Nephron progenitor cell (in vitro differentiated cells): ENCODE results near the gene PTPRD.

ENCODE experiments used
- DNase-seq: peaks from one replicate; pipeline ENCODE4 v3.0.0; 2021
- H3K27ac Mint-ChIP-seq: 2 replicates; pipeline ENCODE4 v1.8.0; 2021; ENCODE audit warnings: mild to moderate bottlenecking, moderate library complexity, mixed read lengths
- H3K27me3 Mint-ChIP-seq: 2 replicates; pipeline ENCODE4 v1.8.0; 2021; ENCODE audit warnings: mild to moderate bottlenecking, low read depth, mixed read lengths; ENCODE audit not compliant: poor library complexity
- H3K36me3 Mint-ChIP-seq: 2 replicates; pipeline ENCODE4 v1.8.0; 2021; ENCODE audit warnings: low read depth, mixed read lengths
- H3K4me1 Mint-ChIP-seq: 2 replicates; pipeline ENCODE4 v1.8.0; 2021; ENCODE audit warnings: mixed read lengths
- H3K4me3 Mint-ChIP-seq: 2 replicates; pipeline ENCODE4 v1.8.0; 2021; ENCODE audit warnings: mild to moderate bottlenecking, moderate library complexity, mixed read lengths
- H3K9me3 Mint-ChIP-seq: 2 replicates; pipeline ENCODE4 v1.8.0; 2021; ENCODE audit warnings: mild to moderate bottlenecking, moderate library complexity, mixed read lengths
- TF ChIP-seq, protein P1 (sequence below): fragments of 200-600 bp; sonication (generic); IDR thresholded peaks from 2 replicates; pipeline ENCODE4 v1.5.0; 2021; ENCODE audit warnings: antibody characterized with exemption

PTPRD gene

GRCh38 chr9:9620736-9621135 lies 992.1 kb downstream of the PTPRD start:
- H3K9me3 Mint-ChIP-seq: no peaks in the 10 kb centered on the region
- DNase-seq: no peak
- H3K27ac Mint-ChIP-seq: no peak overlapping the region
- H3K36me3 Mint-ChIP-seq: no peaks in the 10 kb centered on the region
- TF ChIP-seq, protein P1, sequence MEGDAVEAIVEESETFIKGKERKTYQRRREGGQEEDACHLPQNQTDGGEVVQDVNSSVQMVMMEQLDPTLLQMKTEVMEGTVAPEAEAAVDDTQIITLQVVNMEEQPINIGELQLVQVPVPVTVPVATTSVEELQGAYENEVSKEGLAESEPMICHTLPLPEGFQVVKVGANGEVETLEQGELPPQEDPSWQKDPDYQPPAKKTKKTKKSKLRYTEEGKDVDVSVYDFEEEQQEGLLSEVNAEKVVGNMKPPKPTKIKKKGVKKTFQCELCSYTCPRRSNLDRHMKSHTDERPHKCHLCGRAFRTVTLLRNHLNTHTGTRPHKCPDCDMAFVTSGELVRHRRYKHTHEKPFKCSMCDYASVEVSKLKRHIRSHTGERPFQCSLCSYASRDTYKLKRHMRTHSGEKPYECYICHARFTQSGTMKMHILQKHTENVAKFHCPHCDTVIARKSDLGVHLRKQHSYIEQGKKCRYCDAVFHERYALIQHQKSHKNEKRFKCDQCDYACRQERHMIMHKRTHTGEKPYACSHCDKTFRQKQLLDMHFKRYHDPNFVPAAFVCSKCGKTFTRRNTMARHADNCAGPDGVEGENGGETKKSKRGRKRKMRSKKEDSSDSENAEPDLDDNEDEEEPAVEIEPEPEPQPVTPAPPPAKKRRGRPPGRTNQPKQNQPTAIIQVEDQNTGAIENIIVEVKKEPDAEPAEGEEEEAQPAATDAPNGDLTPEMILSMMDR: no peak
- H3K4me1 Mint-ChIP-seq: no peaks in the 10 kb centered on the region
- peaks cover 2% of the 10 kb centered on the region for H3K27me3 Mint-ChIP-seq
- no peak overlapping the region for H3K4me3 Mint-ChIP-seq

- Mint-ChIP-seq H3K27ac (no peak overlapping the region), H3K9me3 (no peaks in the 10 kb centered on the region)
Measured at GRCh38 chr9:9615086-9615485, 997.7 kb downstream of the PTPRD start.

GRCh38 chr9:9614607-9615006 lies 998.2 kb downstream of the PTPRD start:
- DNase-seq: no peak
- H3K9me3 Mint-ChIP-seq: no peaks in the 10 kb centered on the region
- TF ChIP-seq, protein P1: no peak
- H3K36me3 Mint-ChIP-seq: no peaks in the 10 kb centered on the region
- H3K27ac Mint-ChIP-seq: no peak overlapping the region
- H3K4me1 Mint-ChIP-seq: no peaks in the 10 kb centered on the region
- H3K27me3 Mint-ChIP-seq: peaks cover 4% of the 10 kb centered on the region
- no peak overlapping the region for H3K4me3 Mint-ChIP-seq

More at GRCh38 chr9:9615086-9615485, 997.7 kb downstream of the PTPRD start:
- DNase-seq: no peak
- no peaks in the 10 kb centered on the region for H3K4me1 Mint-ChIP-seq
- H3K27me3 Mint-ChIP-seq: peaks cover 7% of the 10 kb centered on the region
- TF ChIP-seq, protein P1: no peak
- no peaks in the 10 kb centered on the region for H3K36me3 Mint-ChIP-seq
- H3K4me3 Mint-ChIP-seq: no peak overlapping the region

DNA sequence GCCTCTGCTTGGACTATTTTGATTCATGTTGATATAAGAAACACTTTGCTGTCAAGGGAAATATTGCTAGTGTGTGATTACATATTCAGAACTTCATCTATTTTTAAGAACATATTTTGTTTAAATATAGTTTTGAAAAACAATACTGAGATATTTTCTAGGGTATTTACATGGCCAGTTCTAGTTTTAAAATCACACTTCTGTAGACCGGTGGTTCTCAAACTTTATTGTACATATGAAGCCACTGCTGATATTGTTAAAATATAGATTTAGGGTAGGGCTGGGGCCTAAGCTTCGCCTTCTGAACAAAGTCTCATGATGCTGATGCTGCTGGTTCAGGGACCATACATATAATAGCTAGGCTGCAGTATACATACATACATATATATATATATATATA lies 1000.0 kb downstream of the PTPRD start:
- Mint-ChIP-seq H3K27me3 (peaks cover 4% of the 10 kb centered on the region), H3K27ac (no peak overlapping the region), H3K36me3 (no peaks in the 10 kb centered on the region), H3K9me3 (no peaks in the 10 kb centered on the region), H3K4me3 (no peak overlapping the region), H3K4me1 (no peaks in the 10 kb centered on the region)
- DNase-seq: no peak
- TF ChIP-seq, protein P1: no peak

DNA sequence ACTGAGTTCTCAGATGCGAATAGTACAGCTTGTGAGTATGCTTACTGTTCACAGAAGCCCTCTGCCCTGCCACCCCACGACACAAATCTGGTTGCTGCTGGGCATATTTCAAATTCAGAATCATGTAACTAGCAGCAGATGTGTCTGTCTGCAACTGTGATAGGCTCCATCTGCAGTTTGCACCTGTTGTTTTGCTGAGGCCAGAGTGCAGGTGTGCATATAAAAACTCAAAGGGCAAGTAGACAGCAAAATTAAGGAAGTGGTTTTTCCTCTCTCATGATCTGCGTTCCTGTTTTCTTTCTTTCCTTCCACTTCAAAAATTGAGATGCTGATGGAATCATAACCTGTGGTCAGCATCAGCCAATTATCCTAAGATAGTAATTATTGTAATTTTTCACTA lies 1000.5 kb downstream of the PTPRD start:
- Mint-ChIP-seq H3K9me3 (no peaks in the 10 kb centered on the region), H3K27ac (no peak overlapping the region), H3K27me3 (peaks cover 4% of the 10 kb centered on the region), H3K36me3 (no peaks in the 10 kb centered on the region), H3K4me1 (no peaks in the 10 kb centered on the region), H3K4me3 (no peak overlapping the region)
- DNase-seq: no peak
- TF ChIP-seq, protein P1: no peak

DNA sequence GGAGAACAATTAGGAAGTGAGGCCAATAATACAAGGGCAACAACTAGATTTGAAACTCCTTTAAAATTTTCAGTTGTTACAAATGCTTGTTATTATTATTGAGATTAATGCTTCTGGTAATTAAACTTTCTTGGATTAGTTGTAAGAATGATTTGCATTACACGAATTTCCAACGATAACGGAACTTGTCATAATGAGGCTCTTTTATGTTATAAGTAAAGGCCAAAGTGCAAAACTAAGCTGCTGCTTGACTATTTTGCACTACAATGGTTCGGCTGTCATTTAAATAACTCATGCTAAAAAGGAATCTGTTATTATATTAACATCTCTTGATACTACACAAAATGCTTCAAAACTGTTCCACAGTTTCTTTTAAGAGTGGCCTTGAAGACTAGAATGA lies 1007.1 kb downstream of the PTPRD start:
- Mint-ChIP-seq H3K36me3 (no peaks in the 10 kb centered on the region), H3K4me1 (peaks cover 4% of the 10 kb centered on the region), H3K9me3 (no peaks in the 10 kb centered on the region), H3K27me3 (no peaks in the 10 kb centered on the region), H3K4me3 (no peak overlapping the region), H3K27ac (no peak overlapping the region)
- DNase-seq: no peak
- TF ChIP-seq, protein P1: no peak
